Esophagus squamous epithelium (tissue), 5 donors: ENCODE data around the gene ZNF566. TPM values are rescaled to one million over a fixed set of nuclear protein-coding genes. Genes with fewer than 3 reads are reported as not detected.

Source experiments
- DNase-seq: peaks from one replicate; lab custom pipeline; 2025; lab: John Stamatoyannopoulos, UW
- H3K27ac ChIP-seq, 4 donors: fragments of 200-600 bp; sonication (generic); one replicate each; pipeline ENCODE4 v1.5.1; 2016 to 2019; ENCODE audit warnings: mild to moderate bottlenecking in 1 of 4
- H3K27me3 ChIP-seq, 4 donors: fragments of 200-600 bp; sonication (generic); 1 replicate in 3 of 4; 2 replicates in 1 of 4; pipeline versions ENCODE4 v1.5.1 to v1.6.0; 2017 to 2021; ENCODE audit warnings: antibody characterized with exemption in 1 of 4
- H3K36me3 ChIP-seq, 3 donors: fragments of 200-600 bp; sonication (generic); one replicate each; pipeline ENCODE4 v1.5.1; 2016 to 2019
- H3K4me1 ChIP-seq, 3 donors: fragments of 200-600 bp; sonication (generic); one replicate each; pipeline ENCODE4 v1.5.1; 2017 to 2019
- H3K4me3 ChIP-seq, 4 donors: fragments of 200-600 bp; sonication (generic); 1 replicate in 3 of 4; 2 replicates in 1 of 4; pipeline ENCODE4 v1.5.1; 2016 to 2019; ENCODE audit warnings: mild to moderate bottlenecking in 2 of 4, moderate library complexity in 1 of 4
- H3K9me3 ChIP-seq, 3 donors: fragments of 200-600 bp; sonication (generic); one replicate each; pipeline ENCODE4 v1.5.1; 2016 to 2019
- POLR2A ChIP-seq, 4 donors: fragments of 450-650 bp; IDR thresholded peaks; one replicate each; pipeline ENCODE4 v1.6.1; 2017; ENCODE audit warnings: antibody characterized with exemption in 4 of 4, mild to moderate bottlenecking in 4 of 4, moderate library complexity in 3 of 4
- WGBS, 2 donors: methylation state at CpG; one replicate each; pipeline ENCODE4 v1.1.5; 2018; 5-methylcytosine and 5-hydroxymethylcytosine counted together
- intact Hi-C: fragments of 100-400 bp; cut with DNase I; formaldehyde crosslinking; loops from one replicate; pipeline ENCODE4 v1.15.0; 2022
- total RNA-seq, 4 donors: library from RNA; depleted of rRNA; stranded (reverse); fragments of >200 nt; gene quantifications; one replicate each; pipeline ENCODE4 v1.1.0, GENCODE V29; 2016
- TF ChIP-seq, protein P1 (sequence below), 6 experiments: fragments of 450-650 bp in 4 of 6; fragments of 200-600 bp in 2 of 6; sonication (generic) in 2 of 6; IDR thresholded peaks; one replicate each; pipeline ENCODE4 v1.5.1; 2016 to 2019; ENCODE audit warnings: antibody characterized with exemption in 6 of 6, mild to moderate bottlenecking in 4 of 6, moderate library complexity in 4 of 6
- donor health status: DM: yes; HTN: yes; CAD: no.

ZNF566 gene
- total RNA-seq, 4 donors from 2014 or later, result 4.5 to 13.0 (median 7.4) TPM

- 8 to 10% methylated on average over 5 of the region's 5 CpGs for WGBS, 2 donors
- Histone ChIP-seq H3K27ac (peak overlapping the region in 3 of 4 donors; percentile 88 to 96 (median 89)), H3K36me3 (peaks cover 0 to 46% (median 0%) of the 10 kb centered on the region in 3 donors), H3K4me1 (peaks cover 4 to 26% (median 15%) of the 10 kb centered on the region in 3 donors), H3K4me3 (peak overlapping the region; percentile 63 to 87 (median 73)), H3K9me3 (peaks cover 0 to 58% (median 26%) of the 10 kb centered on the region in 3 donors), H3K27me3 (no peaks in the 10 kb centered on the region)
- intact Hi-C loops, result no loop called here
- no peak for TF ChIP-seq POLR2A (IDR thresholded peaks at IDR 0.05)
- TF ChIP-seq, protein P1, sequence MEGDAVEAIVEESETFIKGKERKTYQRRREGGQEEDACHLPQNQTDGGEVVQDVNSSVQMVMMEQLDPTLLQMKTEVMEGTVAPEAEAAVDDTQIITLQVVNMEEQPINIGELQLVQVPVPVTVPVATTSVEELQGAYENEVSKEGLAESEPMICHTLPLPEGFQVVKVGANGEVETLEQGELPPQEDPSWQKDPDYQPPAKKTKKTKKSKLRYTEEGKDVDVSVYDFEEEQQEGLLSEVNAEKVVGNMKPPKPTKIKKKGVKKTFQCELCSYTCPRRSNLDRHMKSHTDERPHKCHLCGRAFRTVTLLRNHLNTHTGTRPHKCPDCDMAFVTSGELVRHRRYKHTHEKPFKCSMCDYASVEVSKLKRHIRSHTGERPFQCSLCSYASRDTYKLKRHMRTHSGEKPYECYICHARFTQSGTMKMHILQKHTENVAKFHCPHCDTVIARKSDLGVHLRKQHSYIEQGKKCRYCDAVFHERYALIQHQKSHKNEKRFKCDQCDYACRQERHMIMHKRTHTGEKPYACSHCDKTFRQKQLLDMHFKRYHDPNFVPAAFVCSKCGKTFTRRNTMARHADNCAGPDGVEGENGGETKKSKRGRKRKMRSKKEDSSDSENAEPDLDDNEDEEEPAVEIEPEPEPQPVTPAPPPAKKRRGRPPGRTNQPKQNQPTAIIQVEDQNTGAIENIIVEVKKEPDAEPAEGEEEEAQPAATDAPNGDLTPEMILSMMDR (IDR thresholded peaks at IDR 0.05), result no peak
- DNase-seq, result no peak
Measured at GRCh38 chr19:36527341-36527740, 38.0 kb upstream of the ZNF566 start.

DNA sequence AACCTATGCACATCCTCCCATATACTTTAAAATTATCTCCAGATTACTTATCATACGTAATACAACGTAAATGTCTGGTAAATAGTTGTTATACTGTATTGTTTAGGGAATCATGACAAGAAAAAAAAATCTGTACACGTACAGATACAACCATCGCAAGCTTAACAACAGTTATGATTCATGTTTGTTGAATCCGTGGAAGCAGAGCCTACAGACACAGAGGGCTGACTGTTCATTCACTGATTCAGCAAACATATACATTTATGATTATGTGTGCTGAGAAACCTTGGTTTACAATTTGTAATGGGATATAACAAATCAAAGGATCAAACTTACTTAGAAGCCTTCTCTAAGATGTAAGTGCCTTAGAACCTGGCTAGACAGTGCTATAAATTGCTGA lies 37.2 kb upstream of the ZNF566 start:
- 69 to 88% methylated on average over 5 of the region's 5 CpGs for WGBS, 2 donors
- H3K27me3 ChIP-seq, result no peaks in the 10 kb centered on the region
- no peak for DNase-seq
- peaks cover 0 to 48% (median 0%) of the 10 kb centered on the region in 3 donors for H3K36me3 ChIP-seq
- intact Hi-C loops, result no loop called here
- TF ChIP-seq POLR2A (IDR thresholded peaks at IDR 0.05), result no peak
- TF ChIP-seq, protein P1 (IDR thresholded peaks at IDR 0.05), result no peak
- H3K27ac ChIP-seq, result no peak overlapping the region
- H3K9me3 ChIP-seq, result peaks cover 0 to 58% (median 31%) of the 10 kb centered on the region in 3 donors
- peak overlapping the region in 1 of 4 donors; percentile 87 for H3K4me3 ChIP-seq
- H3K4me1 ChIP-seq, result peaks cover 4 to 26% (median 15%) of the 10 kb centered on the region in 3 donors

DNA sequence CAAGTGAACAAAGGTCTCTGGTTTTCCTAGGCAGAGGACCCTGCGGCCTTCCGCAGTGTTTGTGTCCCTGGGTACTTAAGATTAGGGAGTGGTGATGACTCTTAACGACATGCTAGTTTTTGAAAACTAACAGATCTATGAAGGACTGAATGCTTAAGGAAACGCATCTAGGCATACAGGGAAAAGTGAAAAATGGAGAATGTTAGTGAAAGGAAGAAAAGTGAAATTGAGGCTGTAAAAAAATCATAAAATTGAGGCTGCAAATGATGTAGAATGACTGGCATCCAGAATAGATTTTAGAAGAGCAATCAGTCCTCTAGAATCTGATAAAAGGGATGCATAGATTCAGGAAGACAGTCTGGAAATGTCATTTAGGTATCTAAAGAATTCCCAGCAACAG lies 35.3 kb upstream of the ZNF566 start:
- no peak for DNase-seq
- Histone ChIP-seq H3K36me3 (peaks cover 0 to 68% (median 0%) of the 10 kb centered on the region in 3 donors), H3K27me3 (no peaks in the 10 kb centered on the region), H3K4me3 (no peak overlapping the region), H3K9me3 (peaks cover 0 to 66% (median 49%) of the 10 kb centered on the region in 3 donors), H3K27ac (no peak overlapping the region), H3K4me1 (peaks cover 4 to 24% (median 15%) of the 10 kb centered on the region in 3 donors)
- WGBS, 2 donors, result 100% methylated on average over 2 to 3 of the region's 4 CpGs
- intact Hi-C loops, result no loop called here
- TF ChIP-seq, protein P1 (IDR thresholded peaks at IDR 0.05), result no peak
- no peak for TF ChIP-seq POLR2A (IDR thresholded peaks at IDR 0.05)

- intact Hi-C loops, result no loop called here
- Histone ChIP-seq H3K27me3 (no peaks in the 10 kb centered on the region), H3K9me3 (peaks cover 13 to 100% (median 88%) of the 10 kb centered on the region in 3 donors), H3K4me1 (no peaks in the 10 kb centered on the region), H3K27ac (no peak overlapping the region), H3K36me3 (peaks cover 23 to 67% (median 25%) of the 10 kb centered on the region in 3 donors), H3K4me3 (peak overlapping the region in 1 of 4 donors; percentile 24)
- WGBS, 2 donors, result 94 to 95% methylated on average over 2 of the region's 2 CpGs
- TF ChIP-seq POLR2A (IDR thresholded peaks at IDR 0.05), result no peak
- TF ChIP-seq, protein P1 (IDR thresholded peaks at IDR 0.05), result no peak
- DNase-seq, result no peak
Measured at GRCh38 chr19:36514012-36514612, 24.8 kb upstream of the ZNF566 start.

- TF ChIP-seq, protein P1 (IDR thresholded peaks at IDR 0.05), result no peak
- TF ChIP-seq POLR2A (IDR thresholded peaks at IDR 0.05), result no peak
- intact Hi-C loops, result no loop called here
- Histone ChIP-seq H3K36me3 (peaks cover 0 to 9% (median 0%) of the 10 kb centered on the region in 3 donors), H3K27me3 (no peaks in the 10 kb centered on the region), H3K9me3 (peaks cover 4 to 100% (median 67%) of the 10 kb centered on the region in 3 donors), H3K4me1 (no peaks in the 10 kb centered on the region), H3K4me3 (no peak overlapping the region), H3K27ac (no peak overlapping the region)
- WGBS, 2 donors, result 82 to 84% methylated on average over 3 of the region's 3 CpGs
- DNase-seq, result no peak
Measured at GRCh38 chr19:36508325-36508724, 19.0 kb upstream of the ZNF566 start.
